GM12873 (cell line): Measurements from ENCODE around the gene GATA5.

Experiments
- CTCF ChIP-seq: IDR thresholded peaks from 2 replicates; pipeline ENCODE4 v1.5.1; 2012; ENCODE audit warnings: low read depth, mild to moderate bottlenecking, moderate library complexity, low read length, control low read depth; ENCODE audit not compliant: insufficient read depth; ENCODE audit errors: missing control alignments

GATA5 gene

GRCh38 chr20:62511300-62511914, 35.6 kb upstream of the GATA5 start:
- TF ChIP-seq CTCF: no peak

- TF ChIP-seq CTCF: no peak
These were observed 32.9 kb upstream of the GATA5 start for GRCh38 chr20:62508641-62509051.

GRCh38 chr20:62507991-62508640, 32.3 kb upstream of the GATA5 start:
- TF ChIP-seq CTCF: no peak

- TF ChIP-seq CTCF: no peak
These were observed 31.5 kb upstream of the GATA5 start for GRCh38 chr20:62507323-62507722.

- TF ChIP-seq CTCF: no peak
These were observed 31.0 kb upstream of the GATA5 start for GRCh38 chr20:62506791-62507190.

- TF ChIP-seq CTCF: no peak
These were observed 30.3 kb upstream of the GATA5 start for GRCh38 chr20:62506087-62506486.

- TF ChIP-seq CTCF: no peak
These were observed 29.7 kb upstream of the GATA5 start for GRCh38 chr20:62505337-62506045.
